HCT116 (cell line): Measurements from ENCODE around the gene HDGFL3.

ENCODE experiments used
- EZH2 ChIP-seq: fragments of 200-600 bp; sonication (generic); IDR thresholded peaks from 2 replicates; pipeline ENCODE4 v1.6.1; 2017; ENCODE audit warnings: antibody characterized with exemption, mixed run types
- POLR2AphosphoS5 ChIP-seq: IDR thresholded peaks from 2 replicates; pipeline ENCODE4 v1.6.1; 2011; ENCODE audit warnings: mild to moderate bottlenecking, low read depth, low read length, moderate library complexity
- ZNF274 ChIP-seq: fragments of 200-500 bp; sonication (Bioruptor generic); IDR thresholded peaks from 2 replicates; pipeline ENCODE4 v1.6.1; 2014; ENCODE audit warnings: mild to moderate bottlenecking, low read depth, low read length, inconsistent platforms
- TF ChIP-seq, protein P1 (sequence below), 3 experiments: fragments of 200-600 bp in 1 of 3; sonication (generic) in 1 of 3; IDR thresholded peaks in 2 of 3; conservative IDR thresholded peaks in 1 of 3; 2 replicates each; pipeline ENCODE4 v1.5.1; 2012 to 2017; ENCODE audit warnings: low read depth in 2 of 3, low read length in 2 of 3, antibody characterized with exemption in 1 of 3, borderline replicate concordance in 1 of 3, control low read depth in 1 of 3, mild to moderate bottlenecking in 1 of 3, mixed read lengths in 1 of 3, mixed run types in 1 of 3, moderate library complexity in 1 of 3; ENCODE audit not compliant: insufficient read depth in 1 of 3

DNA sequence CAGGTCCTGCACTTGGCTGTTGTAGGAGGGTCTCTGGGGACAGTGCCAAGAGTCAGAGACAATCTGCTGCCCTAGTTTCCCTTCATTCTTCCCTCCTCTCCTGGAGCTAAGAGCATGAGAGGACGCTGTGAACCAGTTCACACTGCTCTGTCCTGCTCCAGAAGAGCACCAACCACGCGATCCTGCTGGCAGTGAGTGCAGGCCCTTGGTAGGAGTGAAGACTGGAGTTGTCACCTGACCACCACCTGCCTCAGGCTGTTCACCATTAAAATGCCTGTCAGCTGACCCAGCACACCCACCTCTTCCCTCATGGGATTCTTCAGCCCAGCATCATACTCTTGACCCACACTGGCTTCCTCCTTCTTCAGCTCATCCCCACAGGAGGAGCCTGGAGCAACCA lies 97.2 kb downstream of the HDGFL3 start:
- TF ChIP-seq POLR2AphosphoS5 = no peak
- TF ChIP-seq ZNF274 = no peak
- TF ChIP-seq, protein P1, sequence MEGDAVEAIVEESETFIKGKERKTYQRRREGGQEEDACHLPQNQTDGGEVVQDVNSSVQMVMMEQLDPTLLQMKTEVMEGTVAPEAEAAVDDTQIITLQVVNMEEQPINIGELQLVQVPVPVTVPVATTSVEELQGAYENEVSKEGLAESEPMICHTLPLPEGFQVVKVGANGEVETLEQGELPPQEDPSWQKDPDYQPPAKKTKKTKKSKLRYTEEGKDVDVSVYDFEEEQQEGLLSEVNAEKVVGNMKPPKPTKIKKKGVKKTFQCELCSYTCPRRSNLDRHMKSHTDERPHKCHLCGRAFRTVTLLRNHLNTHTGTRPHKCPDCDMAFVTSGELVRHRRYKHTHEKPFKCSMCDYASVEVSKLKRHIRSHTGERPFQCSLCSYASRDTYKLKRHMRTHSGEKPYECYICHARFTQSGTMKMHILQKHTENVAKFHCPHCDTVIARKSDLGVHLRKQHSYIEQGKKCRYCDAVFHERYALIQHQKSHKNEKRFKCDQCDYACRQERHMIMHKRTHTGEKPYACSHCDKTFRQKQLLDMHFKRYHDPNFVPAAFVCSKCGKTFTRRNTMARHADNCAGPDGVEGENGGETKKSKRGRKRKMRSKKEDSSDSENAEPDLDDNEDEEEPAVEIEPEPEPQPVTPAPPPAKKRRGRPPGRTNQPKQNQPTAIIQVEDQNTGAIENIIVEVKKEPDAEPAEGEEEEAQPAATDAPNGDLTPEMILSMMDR (IDR thresholded peaks at IDR 0.05 in 2 of 3, conservative IDR thresholded peaks at IDR 0.05 in 1 of 3; ENCODE audit: borderline replicate concordance in 1 of 3, insufficient read depth in 1 of 3, low read depth in 2 of 3, low read length in 2 of 3) = no peak
- no peak for TF ChIP-seq EZH2
